Measurements from ENCODE around the gene PTPRJ. TPM values are rescaled to one million over a fixed set of nuclear protein-coding genes. Genes with fewer than 3 reads are reported as not detected.

The PTPRJ gene
- total RNA-seq, 2 donors from 2014 or later: 33.2 to 83.9 TPM

DNA sequence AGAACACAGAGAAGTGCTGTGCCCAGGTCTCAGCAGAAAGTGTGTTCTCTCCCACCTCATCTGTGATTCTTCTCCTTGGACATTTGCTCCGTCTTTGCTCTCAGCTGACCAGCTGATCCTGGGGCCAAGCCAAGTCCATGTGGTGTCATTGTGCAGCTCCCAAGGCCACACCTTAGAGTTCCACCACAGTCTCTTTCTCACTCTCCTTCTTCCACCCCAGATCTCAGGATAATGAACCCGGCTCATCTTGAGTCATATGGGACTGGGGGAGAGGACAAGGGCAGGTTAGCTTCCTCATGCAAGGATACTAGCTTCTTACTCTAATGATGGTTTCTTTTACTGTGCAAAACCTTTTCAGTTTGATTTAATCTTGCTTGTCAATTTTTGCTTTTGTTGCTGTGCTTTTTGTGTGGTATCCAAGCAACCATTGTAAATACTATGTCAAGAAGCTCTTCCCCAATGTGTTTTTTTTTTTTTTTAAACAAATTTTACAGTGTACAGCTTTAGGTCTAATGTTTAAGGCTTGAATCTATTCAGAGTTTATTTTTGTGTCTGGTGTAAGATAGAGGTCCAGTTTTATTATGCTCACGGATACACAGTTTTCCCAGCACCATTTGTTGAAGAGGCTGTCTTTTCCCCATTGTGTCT is 161.2 kb downstream of the PTPRJ start:
- peaks cover 7% of the 10 kb centered on the region for H3K36me3 Mint-ChIP-seq (ENCODE audit: low read depth)
- no peak for DNase-seq
- no peaks in the 10 kb centered on the region for H3K27me3 Mint-ChIP-seq
- no peak overlapping the region for H3K4me3 Mint-ChIP-seq
- H3K27ac Mint-ChIP-seq: peak overlapping the region; percentile 88
- no peaks in the 10 kb centered on the region for H3K9me3 ChIP-seq (ENCODE audit: control insufficient read depth, low read length, poor library complexity, severe bottlenecking)
- peak; percentile 68 for ATAC-seq
- H3K4me1 Mint-ChIP-seq: peaks cover 17% of the 10 kb centered on the region

DNA sequence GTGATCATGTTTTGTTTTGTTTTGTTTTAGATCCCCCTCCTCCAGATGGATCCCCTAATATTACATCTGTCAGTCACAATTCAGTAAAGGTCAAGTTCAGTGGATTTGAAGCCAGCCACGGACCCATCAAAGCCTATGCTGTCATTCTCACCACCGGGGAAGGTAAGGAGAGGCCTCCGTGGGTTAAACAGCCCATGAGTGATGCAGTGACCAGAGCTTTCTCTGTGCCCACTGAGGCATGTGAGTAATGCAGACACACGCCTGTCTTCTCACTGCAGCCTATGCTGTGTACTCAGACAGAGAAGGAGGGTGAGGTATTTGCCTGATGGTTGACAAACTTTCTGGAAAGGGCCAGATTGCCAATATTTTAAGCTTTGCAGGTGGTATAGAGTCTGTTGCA is 162.5 kb downstream of the PTPRJ start:
- DNase-seq: no peak
- H3K27me3 Mint-ChIP-seq: no peaks in the 10 kb centered on the region
- peaks cover 15% of the 10 kb centered on the region for H3K4me1 Mint-ChIP-seq
- H3K9me3 ChIP-seq (ENCODE audit: control insufficient read depth, low read length, poor library complexity, severe bottlenecking): no peaks in the 10 kb centered on the region
- peak overlapping the region; percentile 88 for H3K27ac Mint-ChIP-seq
- ATAC-seq: no peak
- no peak overlapping the region for H3K4me3 Mint-ChIP-seq
- H3K36me3 Mint-ChIP-seq (ENCODE audit: low read depth): peaks cover 2% of the 10 kb centered on the region

DNA sequence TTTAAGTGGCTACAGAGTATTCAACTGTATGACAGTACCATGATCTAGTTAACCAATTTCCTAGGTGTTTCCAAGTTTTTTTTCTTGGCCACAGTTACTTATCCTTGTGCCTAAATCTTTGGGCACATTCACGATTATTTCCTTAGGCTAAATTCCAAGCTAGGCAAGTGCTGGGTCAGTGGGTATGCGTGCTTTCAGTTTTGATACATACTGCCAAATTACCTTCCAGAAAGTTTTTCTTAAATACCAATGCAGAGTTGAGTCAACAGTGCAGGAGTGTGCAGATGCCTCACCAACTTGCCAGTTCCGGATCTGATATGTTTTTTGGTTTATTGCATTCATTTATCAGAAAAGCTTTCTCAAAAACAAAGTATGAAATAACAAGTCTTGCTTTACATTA is 168.4 kb downstream of the PTPRJ start:
- H3K4me3 Mint-ChIP-seq: no peak overlapping the region
- peaks cover 13% of the 10 kb centered on the region for H3K36me3 Mint-ChIP-seq (ENCODE audit: low read depth)
- H3K27ac Mint-ChIP-seq: no peak overlapping the region
- ATAC-seq (no peak), DNase-seq (no peak)
- H3K9me3 ChIP-seq (ENCODE audit: control insufficient read depth, low read length, poor library complexity, severe bottlenecking): peaks cover 5% of the 10 kb centered on the region
- peaks cover 8% of the 10 kb centered on the region for H3K4me1 Mint-ChIP-seq
- H3K27me3 Mint-ChIP-seq: no peaks in the 10 kb centered on the region

DNA sequence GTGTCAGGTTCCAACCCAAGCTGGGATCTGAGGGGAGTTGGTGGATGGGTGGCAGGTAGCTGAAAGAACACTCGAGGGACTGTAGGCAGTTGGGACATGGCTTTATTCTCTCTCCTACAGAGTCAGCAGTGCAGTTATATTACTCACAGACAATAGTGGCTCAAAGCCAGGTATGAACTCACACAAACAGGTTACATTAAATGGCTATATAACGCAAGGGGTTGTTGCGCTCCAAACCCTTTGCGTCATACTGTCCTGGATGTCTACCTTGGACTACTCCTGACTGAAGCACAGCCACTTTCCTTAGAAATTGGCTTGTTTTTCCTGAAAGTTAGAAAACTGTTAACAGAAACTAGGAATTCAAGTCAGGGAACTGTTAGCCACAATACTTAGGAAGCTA is 169.9 kb downstream of the PTPRJ start:
- peaks cover 5% of the 10 kb centered on the region for H3K9me3 ChIP-seq (ENCODE audit: control insufficient read depth, low read length, poor library complexity, severe bottlenecking)
- Mint-ChIP-seq H3K27me3 (no peaks in the 10 kb centered on the region), H3K4me1 (peaks cover 8% of the 10 kb centered on the region), H3K36me3 (ENCODE audit: low read depth) (peaks cover 20% of the 10 kb centered on the region), H3K4me3 (no peak overlapping the region), H3K27ac (no peak overlapping the region)
- ATAC-seq (no peak), DNase-seq (no peak)

DNA sequence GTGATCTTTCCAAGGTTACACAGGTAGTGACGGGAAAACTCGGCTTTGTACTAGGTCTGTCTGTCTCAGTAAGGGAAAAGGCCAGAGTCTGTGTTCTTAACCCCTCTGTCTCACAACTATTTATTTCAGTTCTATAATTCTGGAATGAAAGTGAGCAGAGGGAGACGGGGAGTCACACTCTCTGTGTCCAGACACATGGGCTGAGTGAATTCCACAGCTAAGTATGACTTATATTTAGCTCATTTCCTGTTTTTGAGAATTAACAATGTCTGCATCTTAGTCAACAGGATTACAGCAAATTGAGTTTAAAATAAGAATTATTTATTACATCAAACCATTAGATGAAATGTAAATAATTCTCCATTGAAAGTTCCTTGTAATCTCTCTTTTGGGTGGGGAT is 173.8 kb downstream of the PTPRJ start:
- ATAC-seq (no peak), DNase-seq (no peak)
- H3K27me3 Mint-ChIP-seq: no peaks in the 10 kb centered on the region
- H3K27ac Mint-ChIP-seq: no peak overlapping the region
- H3K4me3 Mint-ChIP-seq: no peak overlapping the region
- H3K9me3 ChIP-seq (ENCODE audit: control insufficient read depth, low read length, poor library complexity, severe bottlenecking): peaks cover 5% of the 10 kb centered on the region
- no peaks in the 10 kb centered on the region for H3K4me1 Mint-ChIP-seq
- H3K36me3 Mint-ChIP-seq (ENCODE audit: low read depth): peaks cover 22% of the 10 kb centered on the region

DNA sequence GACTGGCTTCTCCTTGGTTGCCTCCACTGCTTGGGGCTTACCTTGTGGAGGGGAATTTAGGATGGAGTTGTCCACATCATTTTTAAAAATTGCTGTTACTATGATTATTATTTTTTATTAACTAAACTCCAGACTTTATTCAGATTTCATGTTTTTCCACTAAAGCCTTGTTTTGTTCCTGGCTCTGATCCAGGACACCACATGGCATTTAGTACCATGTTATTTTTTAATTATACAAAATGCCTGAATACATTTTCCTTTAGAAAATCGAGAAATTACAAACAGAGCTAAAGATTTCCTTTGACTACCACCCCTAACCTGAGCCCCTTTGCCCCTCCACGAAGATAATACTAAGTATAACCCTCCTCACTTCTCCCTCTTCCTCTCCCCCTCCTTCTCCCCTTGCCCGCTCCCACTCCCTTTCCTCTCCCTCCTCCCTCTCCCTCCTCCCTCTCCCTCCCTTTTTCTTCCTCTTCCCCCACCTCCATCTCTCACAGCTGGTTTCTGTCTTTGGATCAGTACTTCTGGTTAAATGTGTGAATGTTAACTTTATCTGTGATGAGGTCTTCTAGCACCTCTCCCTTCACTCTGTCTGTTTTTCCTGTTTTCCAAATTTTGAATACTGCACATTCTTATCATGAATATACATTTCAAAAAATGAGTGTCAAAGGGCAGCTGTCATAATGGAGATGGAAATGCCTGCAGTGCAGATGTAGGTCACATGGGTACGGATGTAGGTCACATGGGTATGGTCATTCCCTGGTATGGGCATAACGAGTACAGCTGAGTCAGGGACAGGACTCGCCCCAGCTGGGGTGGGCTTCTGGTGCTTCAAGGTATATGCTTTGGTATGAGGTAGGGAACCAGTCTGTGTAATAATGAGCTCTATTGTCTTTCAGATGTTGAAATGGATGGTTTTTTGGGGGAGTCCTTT is 181.9 kb downstream of the PTPRJ start:
- H3K9me3 ChIP-seq (ENCODE audit: control insufficient read depth, low read length, poor library complexity, severe bottlenecking): no peaks in the 10 kb centered on the region
- peaks cover 5% of the 10 kb centered on the region for H3K4me1 Mint-ChIP-seq
- H3K36me3 Mint-ChIP-seq (ENCODE audit: low read depth): peaks cover 11% of the 10 kb centered on the region
- no peak overlapping the region for H3K4me3 Mint-ChIP-seq
- ATAC-seq: no peak
- no peaks in the 10 kb centered on the region for H3K27me3 Mint-ChIP-seq
- DNase-seq: no peak
- H3K27ac Mint-ChIP-seq: peak overlapping the region; percentile 66

DNA sequence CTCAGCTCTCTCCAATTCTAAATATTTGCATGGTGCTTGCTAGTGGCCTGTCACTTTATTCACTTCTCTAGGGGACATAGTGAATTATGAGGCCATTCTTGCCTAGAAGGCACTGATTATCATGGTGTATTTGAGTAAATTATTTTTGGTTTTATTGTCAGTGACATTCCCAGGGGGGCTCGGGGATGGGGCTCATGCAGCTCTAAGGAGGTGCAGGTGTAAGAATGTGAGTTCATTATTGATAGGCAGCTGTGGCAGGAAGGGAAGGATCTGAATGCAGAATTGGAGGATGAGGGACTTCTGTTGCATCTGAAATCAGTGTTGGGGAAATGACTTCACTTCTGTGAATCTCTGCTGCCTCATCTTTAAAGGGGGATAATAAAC is 182.5 kb downstream of the PTPRJ start:
- H3K27ac Mint-ChIP-seq: peak overlapping the region; percentile 66
- no peak overlapping the region for H3K4me3 Mint-ChIP-seq
- peaks cover 9% of the 10 kb centered on the region for H3K36me3 Mint-ChIP-seq (ENCODE audit: low read depth)

DNA sequence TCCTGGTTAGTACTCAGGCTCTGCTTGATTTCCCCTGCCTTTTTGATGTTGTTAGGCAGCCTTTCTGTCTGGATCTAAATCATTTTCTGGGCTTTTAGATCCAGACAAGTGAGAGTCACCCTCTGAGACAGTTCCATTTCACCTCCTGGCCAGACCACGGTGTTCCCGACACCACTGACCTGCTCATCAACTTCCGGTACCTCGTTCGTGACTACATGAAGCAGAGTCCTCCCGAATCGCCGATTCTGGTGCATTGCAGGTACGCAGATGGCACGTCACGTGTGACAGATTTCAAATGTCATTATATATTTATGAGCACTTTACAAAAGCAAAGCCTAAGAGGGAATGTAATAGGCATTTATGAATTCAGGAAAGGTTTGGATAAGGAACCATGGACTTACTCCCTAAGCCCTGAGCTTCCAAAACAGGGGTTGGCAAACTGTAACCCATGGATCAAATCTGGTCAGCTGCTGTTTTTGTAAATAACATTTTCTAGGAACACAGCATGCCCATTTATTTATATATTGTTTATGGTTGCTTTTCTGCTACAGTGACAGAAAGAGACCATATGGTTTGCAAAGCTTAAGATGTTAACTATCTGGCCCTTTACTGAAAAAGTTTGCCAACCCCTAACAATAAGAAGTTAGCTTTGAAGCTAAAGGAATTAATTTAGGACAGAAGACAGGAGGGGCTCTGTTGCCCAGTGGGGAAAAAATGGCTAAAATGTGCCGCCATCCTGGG is 183.2 kb downstream of the PTPRJ start:
- Mint-ChIP-seq H3K36me3 (ENCODE audit: low read depth) (peaks cover 9% of the 10 kb centered on the region), H3K27me3 (no peaks in the 10 kb centered on the region), H3K4me1 (peaks cover 5% of the 10 kb centered on the region), H3K4me3 (no peak overlapping the region), H3K27ac (no peak overlapping the region)
- ATAC-seq (no peak), DNase-seq (no peak)
- H3K9me3 ChIP-seq (ENCODE audit: control insufficient read depth, low read length, poor library complexity, severe bottlenecking): no peaks in the 10 kb centered on the region

More for the DNA sequence above, 182.5 kb downstream of the PTPRJ start:
- Mint-ChIP-seq H3K27me3 (no peaks in the 10 kb centered on the region), H3K4me1 (peaks cover 5% of the 10 kb centered on the region)
- DNase-seq (no peak), ATAC-seq (no peak)
- no peaks in the 10 kb centered on the region for H3K9me3 ChIP-seq (ENCODE audit: control insufficient read depth, low read length, poor library complexity, severe bottlenecking)

DNA sequence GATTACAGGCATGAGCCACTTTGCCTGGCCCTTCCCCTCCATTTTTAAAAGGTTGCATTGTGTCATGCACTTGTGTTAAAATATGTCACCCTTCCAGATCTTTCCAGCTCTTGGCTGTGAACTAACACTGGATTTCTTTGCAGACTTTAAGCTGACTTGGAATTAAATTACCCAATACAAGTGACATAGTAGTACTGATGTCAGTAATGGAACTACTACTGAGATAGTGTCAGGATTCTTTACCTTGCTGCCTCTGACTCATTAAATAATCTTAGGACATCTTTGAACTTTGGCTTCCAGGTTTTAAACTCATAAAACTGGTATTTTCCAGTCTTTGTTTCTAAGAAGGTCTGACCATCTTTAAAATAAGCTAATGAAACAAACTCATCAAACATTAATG is 184.5 kb downstream of the PTPRJ start:
- DNase-seq (no peak), ATAC-seq (no peak)
- no peaks in the 10 kb centered on the region for H3K9me3 ChIP-seq (ENCODE audit: control insufficient read depth, low read length, poor library complexity, severe bottlenecking)
- Mint-ChIP-seq H3K4me3 (no peak overlapping the region), H3K4me1 (peaks cover 5% of the 10 kb centered on the region), H3K36me3 (ENCODE audit: low read depth) (peaks cover 9% of the 10 kb centered on the region), H3K27me3 (no peaks in the 10 kb centered on the region), H3K27ac (peak overlapping the region; percentile 37)

DNA sequence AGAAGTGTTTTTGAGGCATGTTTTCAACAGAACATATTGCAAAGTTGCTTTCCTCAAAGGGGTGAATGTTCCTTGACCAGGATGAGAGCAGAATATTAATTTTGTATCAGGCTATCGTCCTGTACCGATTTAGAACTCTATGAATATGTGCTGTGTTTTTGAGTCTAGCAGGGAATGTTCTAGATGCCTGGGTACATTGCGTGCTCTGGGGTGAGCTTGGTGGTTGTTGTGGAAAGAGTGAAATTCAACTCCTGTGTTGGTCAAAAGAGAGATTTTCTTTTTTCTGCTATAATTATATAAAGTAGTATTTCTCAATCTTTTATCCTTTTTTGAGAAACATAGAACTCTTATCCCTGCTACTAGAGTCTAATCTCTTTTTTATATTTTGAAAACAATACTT is 185.1 kb downstream of the PTPRJ start:
- H3K9me3 ChIP-seq (ENCODE audit: control insufficient read depth, low read length, poor library complexity, severe bottlenecking): no peaks in the 10 kb centered on the region

DNA sequence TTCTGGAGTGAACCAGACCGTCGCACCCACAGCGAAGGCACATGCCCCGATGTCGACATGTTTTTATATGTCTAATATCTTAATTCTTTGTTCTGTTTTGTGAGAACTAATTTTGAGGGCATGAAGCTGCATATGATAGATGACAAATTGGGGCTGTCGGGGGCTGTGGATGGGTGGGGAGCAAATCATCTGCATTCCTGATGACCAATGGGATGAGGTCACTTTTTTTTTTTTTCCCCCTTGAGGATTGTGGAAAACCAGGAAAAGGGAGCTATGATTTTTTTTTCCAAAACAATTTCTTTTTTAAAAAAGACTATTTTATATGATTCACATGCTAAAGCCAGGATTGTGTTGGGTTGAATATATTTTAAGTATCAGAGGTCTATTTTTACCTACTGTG is 187.0 kb downstream of the PTPRJ start:
- Mint-ChIP-seq H3K27me3 (no peaks in the 10 kb centered on the region), H3K36me3 (ENCODE audit: low read depth) (peaks cover 7% of the 10 kb centered on the region), H3K4me3 (no peak overlapping the region), H3K27ac (no peak overlapping the region), H3K4me1 (peaks cover 12% of the 10 kb centered on the region)
- ATAC-seq: no peak
- no peak for DNase-seq
- no peaks in the 10 kb centered on the region for H3K9me3 ChIP-seq (ENCODE audit: control insufficient read depth, low read length, poor library complexity, severe bottlenecking)

More for the DNA sequence above, 185.1 kb downstream of the PTPRJ start:
- H3K27ac Mint-ChIP-seq: peak overlapping the region; percentile 66
- peaks cover 9% of the 10 kb centered on the region for H3K36me3 Mint-ChIP-seq (ENCODE audit: low read depth)
- no peak for ATAC-seq
- no peak for DNase-seq
- peaks cover 5% of the 10 kb centered on the region for H3K4me1 Mint-ChIP-seq
- no peaks in the 10 kb centered on the region for H3K27me3 Mint-ChIP-seq
- no peak overlapping the region for H3K4me3 Mint-ChIP-seq

DNA sequence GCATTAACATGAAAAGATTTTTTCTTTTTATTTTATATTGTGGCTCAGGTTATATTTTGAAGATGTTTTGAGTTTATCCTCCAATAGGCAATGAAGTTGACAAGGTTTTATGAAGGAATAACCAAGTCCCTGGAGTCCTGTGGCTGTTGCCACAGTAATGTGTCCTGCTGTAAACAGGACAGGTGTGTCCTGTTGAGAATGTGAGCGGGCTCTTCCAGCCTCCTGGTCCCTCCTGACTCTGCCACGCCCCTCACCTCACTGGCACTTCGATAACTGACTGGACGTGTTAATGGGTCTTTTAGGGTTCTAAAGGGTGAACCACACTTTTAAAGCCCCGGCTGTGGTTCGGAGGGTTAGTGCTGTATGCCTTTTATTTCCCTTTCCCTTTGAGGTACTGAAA is 188.5 kb downstream of the PTPRJ start:
- Mint-ChIP-seq H3K27me3 (no peaks in the 10 kb centered on the region), H3K4me1 (peaks cover 13% of the 10 kb centered on the region), H3K36me3 (ENCODE audit: low read depth) (peaks cover 3% of the 10 kb centered on the region), H3K27ac (peak overlapping the region; percentile 76), H3K4me3 (no peak overlapping the region)
- no peak for ATAC-seq
- no peak for DNase-seq
- no peaks in the 10 kb centered on the region for H3K9me3 ChIP-seq (ENCODE audit: control insufficient read depth, low read length, poor library complexity, severe bottlenecking)

DNA sequence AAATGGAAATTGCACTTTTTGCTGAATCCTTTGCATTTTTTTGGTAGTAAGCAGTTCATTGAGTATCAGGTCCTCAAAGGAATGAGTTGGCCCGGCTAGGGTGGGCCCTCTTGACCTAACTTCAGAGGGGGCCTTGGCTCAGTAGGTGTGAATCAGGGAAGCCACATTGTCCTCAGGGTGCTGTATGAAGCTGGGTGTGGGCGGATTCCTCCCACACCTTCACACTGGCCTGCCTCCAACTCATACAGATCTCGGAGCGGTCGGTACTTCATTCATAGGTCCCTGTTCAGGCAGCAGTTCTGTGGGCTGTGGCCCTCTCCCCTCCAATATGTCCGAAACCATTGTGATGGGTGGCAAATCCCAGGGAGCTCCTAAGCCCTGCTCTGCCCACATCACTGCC is 188.9 kb downstream of the PTPRJ start:
- no peaks in the 10 kb centered on the region for H3K9me3 ChIP-seq (ENCODE audit: control insufficient read depth, low read length, poor library complexity, severe bottlenecking)
- Mint-ChIP-seq H3K4me1 (peaks cover 13% of the 10 kb centered on the region), H3K27me3 (no peaks in the 10 kb centered on the region), H3K27ac (peak overlapping the region; percentile 76), H3K36me3 (ENCODE audit: low read depth) (peaks cover 3% of the 10 kb centered on the region), H3K4me3 (no peak overlapping the region)
- no peak for ATAC-seq
- DNase-seq: no peak
